ENCODE data around the gene CACNA1G.

CACNA1G gene

GRCh38 chr17:50656509-50656908 is 96.0 kb downstream of the CACNA1G start:
- no peak for DNase-seq (ENCODE audit: low spot score)

GRCh38 chr17:50657054-50657453 is 96.5 kb downstream of the CACNA1G start:
- no peak for DNase-seq (ENCODE audit: low spot score)

- no peak for DNase-seq (ENCODE audit: low spot score)
Observed at GRCh38 chr17:50657627-50658026, 97.1 kb downstream of the CACNA1G start.

- DNase-seq (ENCODE audit: low spot score) = no peak
Observed at GRCh38 chr17:50658616-50659015, 98.1 kb downstream of the CACNA1G start.

- no peak for DNase-seq (ENCODE audit: low spot score)
Observed at GRCh38 chr17:50659179-50659578, 98.7 kb downstream of the CACNA1G start.

GRCh38 chr17:50660042-50660886 is 99.7 kb downstream of the CACNA1G start:
- DNase-seq (ENCODE audit: low spot score) = no peak

GRCh38 chr17:50660887-50661345 is 100.4 kb downstream of the CACNA1G start:
- no peak for DNase-seq (ENCODE audit: low spot score)

GRCh38 chr17:50661348-50661747 is 100.8 kb downstream of the CACNA1G start:
- no peak for DNase-seq (ENCODE audit: low spot score)

GRCh38 chr17:50661795-50662391 is 101.4 kb downstream of the CACNA1G start:
- DNase-seq (ENCODE audit: low spot score) = peak; percentile 97

- no peak for DNase-seq (ENCODE audit: low spot score)
Observed at GRCh38 chr17:50662632-50663225, 102.2 kb downstream of the CACNA1G start.

- no peak for DNase-seq (ENCODE audit: low spot score)
Observed at GRCh38 chr17:50663812-50664374, 103.4 kb downstream of the CACNA1G start.

- no peak for DNase-seq (ENCODE audit: low spot score)
Observed at GRCh38 chr17:50664788-50665458, 104.4 kb downstream of the CACNA1G start.

GRCh38 chr17:50665838-50666237 is 105.3 kb downstream of the CACNA1G start:
- DNase-seq (ENCODE audit: low spot score) = no peak

GRCh38 chr17:50666316-50666715 is 105.8 kb downstream of the CACNA1G start:
- DNase-seq (ENCODE audit: low spot score) = no peak

GRCh38 chr17:50667259-50668024 is 106.9 kb downstream of the CACNA1G start:
- DNase-seq (ENCODE audit: low spot score) = no peak

- DNase-seq (ENCODE audit: low spot score) = peak; percentile 41
Observed at GRCh38 chr17:50668025-50668837, 107.7 kb downstream of the CACNA1G start.

- no peak for DNase-seq (ENCODE audit: low spot score)
Observed at GRCh38 chr17:50668838-50669581, 108.5 kb downstream of the CACNA1G start.

GRCh38 chr17:50672071-50672470 is 111.6 kb downstream of the CACNA1G start:
- no peak for DNase-seq (ENCODE audit: low spot score)

- DNase-seq (ENCODE audit: low spot score) = no peak
Observed at GRCh38 chr17:50672831-50673551, 112.5 kb downstream of the CACNA1G start.
